SK-N-SH treated with all-trans-retinoic acid at 6 μM for 48 hours (cell line): ENCODE results near the gene TLR7.

Experiments
- ATAC-seq: fragments of 200-7000 bp; cut with Tn5 transposase; 3 replicates; pipeline ENCODE4 v1.9.1; 2020; ENCODE audit warnings: mild to moderate bottlenecking, moderate library complexity
- ARNTL ChIP-seq: fragments of 450-650 bp; formaldehyde crosslinking; IDR thresholded peaks from 2 replicates; pipeline ENCODE4 v1.5.0; 2020; ENCODE audit warnings: low read depth, mild to moderate bottlenecking, moderate library complexity, borderline replicate concordance
- BACH2 ChIP-seq: fragments of 250-450 bp; sonication (Bioruptor Pico); IDR thresholded peaks from 2 replicates; pipeline ENCODE4 v1.9.0; 2021; ENCODE audit warnings: mild to moderate bottlenecking, borderline replicate concordance
- CSDC2 ChIP-seq: fragments of 250-450 bp; sonication (Bioruptor Pico); IDR thresholded peaks from 2 replicates; pipeline ENCODE4 v1.5.0; 2020; ENCODE audit warnings: mild to moderate bottlenecking, moderate library complexity
- CSRNP3 ChIP-seq: fragments of 250-450 bp; sonication (Bioruptor Pico); IDR thresholded peaks from 2 replicates; pipeline ENCODE4 v1.5.1; 2021; ENCODE audit warnings: mild to moderate bottlenecking, moderate library complexity
- ESRRG ChIP-seq: fragments of 250-450 bp; sonication (Bioruptor Pico); IDR thresholded peaks from 2 replicates; pipeline ENCODE4 v1.6.1; 2021; ENCODE audit warnings: mild to moderate bottlenecking
- GLIS3 ChIP-seq: fragments of 250-450 bp; sonication (Bioruptor Pico); IDR thresholded peaks from 2 replicates; pipeline ENCODE4 v1.5.0; 2020; ENCODE audit warnings: mild to moderate bottlenecking, moderate library complexity
- OSR1 ChIP-seq: fragments of 250-450 bp; sonication (Bioruptor Pico); IDR thresholded peaks from 2 replicates; pipeline ENCODE4 v1.8.0; 2022; ENCODE audit warnings: moderate library complexity, mild to moderate bottlenecking, inconsistent platforms
- PATZ1 ChIP-seq: fragments of 250-450 bp; sonication (Bioruptor Pico); IDR thresholded peaks from 2 replicates; pipeline ENCODE4 v1.8.0; 2020; ENCODE audit warnings: mild to moderate bottlenecking, moderate library complexity, borderline replicate concordance
- POU6F1 ChIP-seq: fragments of 250-450 bp; sonication (Bioruptor Pico); IDR thresholded peaks from 2 replicates; pipeline ENCODE4 v1.8.0; 2021; ENCODE audit warnings: low read depth, mild to moderate bottlenecking, moderate library complexity, borderline replicate concordance
- PPARA ChIP-seq: fragments of 250-450 bp; sonication (Bioruptor Pico); IDR thresholded peaks from 2 replicates; pipeline ENCODE4 v1.5.0; 2020; ENCODE audit warnings: mild to moderate bottlenecking, borderline replicate concordance
- RARB ChIP-seq: fragments of 250-450 bp; sonication (Bioruptor Pico); IDR thresholded peaks from 2 replicates; pipeline ENCODE4 v1.8.0; 2021; ENCODE audit warnings: mild to moderate bottlenecking, moderate library complexity
- SNAI2 ChIP-seq: fragments of 250-450 bp; sonication (Bioruptor Pico); IDR thresholded peaks from 2 replicates; pipeline ENCODE4 v1.5.0; 2020; ENCODE audit warnings: mild to moderate bottlenecking, moderate library complexity
- TCF4 ChIP-seq: fragments of 250-450 bp; sonication (Bioruptor Pico); IDR thresholded peaks from 2 replicates; pipeline ENCODE4 v1.8.0; 2021; ENCODE audit warnings: mild to moderate bottlenecking, moderate library complexity, borderline replicate concordance
- TSHZ2 ChIP-seq: fragments of 250-450 bp; sonication (Bioruptor Pico); IDR thresholded peaks from 2 replicates; pipeline ENCODE4 v1.5.0; 2020; ENCODE audit warnings: mild to moderate bottlenecking, moderate library complexity
- ZC3H10 ChIP-seq: fragments of 250-450 bp; sonication (Bioruptor Pico); IDR thresholded peaks from 2 replicates; pipeline ENCODE4 v1.5.1; 2021; ENCODE audit warnings: mild to moderate bottlenecking, moderate library complexity
- ZFP30 ChIP-seq: fragments of 450-650 bp; formaldehyde crosslinking; IDR thresholded peaks from 2 replicates; pipeline ENCODE4 v1.5.0; 2022; ENCODE audit warnings: mild to moderate bottlenecking, moderate library complexity
- ZNF70 ChIP-seq: fragments of 450-650 bp; formaldehyde crosslinking; IDR thresholded peaks from 2 replicates; pipeline ENCODE4 v1.5.0; 2020; ENCODE audit warnings: mild to moderate bottlenecking, moderate library complexity
- ZNF8 ChIP-seq: fragments of 450-650 bp; formaldehyde crosslinking; IDR thresholded peaks from 2 replicates; pipeline ENCODE4 v1.5.0; 2020; ENCODE audit warnings: mild to moderate bottlenecking, moderate library complexity
- TF ChIP-seq, protein P1 (sequence below): fragments of 250-450 bp; sonication (Bioruptor Pico); IDR thresholded peaks from 2 replicates; pipeline ENCODE4 v1.5.1; 2020; ENCODE audit warnings: low read depth, mild to moderate bottlenecking, moderate library complexity

The TLR7 gene

GRCh38 chrX:12891171-12891570 lies 24.3 kb downstream of the TLR7 start (continued):
- TF ChIP-seq CSRNP3 (CRISPR knock-in tag) (no peak), TCF4 (CRISPR knock-in tag) (no peak)
- TF ChIP-seq, protein P1, sequence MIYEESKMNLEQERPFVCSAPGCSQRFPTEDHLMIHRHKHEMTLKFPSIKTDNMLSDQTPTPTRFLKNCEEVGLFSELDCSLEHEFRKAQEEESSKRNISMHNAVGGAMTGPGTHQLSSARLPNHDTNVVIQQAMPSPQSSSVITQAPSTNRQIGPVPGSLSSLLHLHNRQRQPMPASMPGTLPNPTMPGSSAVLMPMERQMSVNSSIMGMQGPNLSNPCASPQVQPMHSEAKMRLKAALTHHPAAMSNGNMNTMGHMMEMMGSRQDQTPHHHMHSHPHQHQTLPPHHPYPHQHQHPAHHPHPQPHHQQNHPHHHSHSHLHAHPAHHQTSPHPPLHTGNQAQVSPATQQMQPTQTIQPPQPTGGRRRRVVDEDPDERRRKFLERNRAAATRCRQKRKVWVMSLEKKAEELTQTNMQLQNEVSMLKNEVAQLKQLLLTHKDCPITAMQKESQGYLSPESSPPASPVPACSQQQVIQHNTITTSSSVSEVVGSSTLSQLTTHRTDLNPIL (CRISPR knock-in tag) = no peak

GRCh38 chrX:12891915-12892506 lies 25.1 kb downstream of the TLR7 start:
- no peak for TF ChIP-seq ARNTL (CRISPR knock-in tag)
- no peak for TF ChIP-seq RARB (CRISPR knock-in tag)
- no peak for TF ChIP-seq ZC3H10 (CRISPR knock-in tag)
- TF ChIP-seq ESRRG (CRISPR knock-in tag) = no peak
- TF ChIP-seq GLIS3 (CRISPR knock-in tag) = no peak
- TF ChIP-seq PPARA (CRISPR knock-in tag) = no peak
- TF ChIP-seq ZFP30 (CRISPR knock-in tag) = no peak
- TF ChIP-seq, protein P1 (CRISPR knock-in tag) = no peak
- no peak for TF ChIP-seq TSHZ2 (CRISPR knock-in tag)
- TF ChIP-seq SNAI2 = no peak
- TF ChIP-seq BACH2 = no peak
- no peak for TF ChIP-seq ZNF8 (CRISPR knock-in tag)

GRCh38 chrX:12892716-12893115 lies 25.8 kb downstream of the TLR7 start:
- no peak for TF ChIP-seq ZNF70
- TF ChIP-seq RARB (CRISPR knock-in tag) = no peak
- no peak for TF ChIP-seq CSRNP3 (CRISPR knock-in tag)
- no peak for TF ChIP-seq ZC3H10 (CRISPR knock-in tag)
- TF ChIP-seq ZFP30 (CRISPR knock-in tag) = no peak
- no peak for TF ChIP-seq POU6F1 (CRISPR knock-in tag)
- TF ChIP-seq PATZ1 = no peak
- TF ChIP-seq ZNF8 (CRISPR knock-in tag) = no peak
- no peak for TF ChIP-seq ESRRG (CRISPR knock-in tag)
- no peak for TF ChIP-seq ARNTL (CRISPR knock-in tag)
- TF ChIP-seq GLIS3 (CRISPR knock-in tag) = no peak
- TF ChIP-seq CSDC2 = no peak
- no peak for TF ChIP-seq OSR1 (CRISPR knock-in tag)
- no peak for TF ChIP-seq PPARA (CRISPR knock-in tag)
- ATAC-seq = no peak

More at GRCh38 chrX:12891915-12892506, 25.1 kb downstream of the TLR7 start:
- no peak for ATAC-seq
